NCI-H82 treated with DMSO at 0.1 percent for 48 hours (cell line): ENCODE results near the gene DRC7.

Experiments
- DNase-seq: peaks from one replicate; lab custom pipeline; 2025; ENCODE audit not compliant: unreplicated experiment; lab: John Stamatoyannopoulos, UW

DRC7 gene

DNA sequence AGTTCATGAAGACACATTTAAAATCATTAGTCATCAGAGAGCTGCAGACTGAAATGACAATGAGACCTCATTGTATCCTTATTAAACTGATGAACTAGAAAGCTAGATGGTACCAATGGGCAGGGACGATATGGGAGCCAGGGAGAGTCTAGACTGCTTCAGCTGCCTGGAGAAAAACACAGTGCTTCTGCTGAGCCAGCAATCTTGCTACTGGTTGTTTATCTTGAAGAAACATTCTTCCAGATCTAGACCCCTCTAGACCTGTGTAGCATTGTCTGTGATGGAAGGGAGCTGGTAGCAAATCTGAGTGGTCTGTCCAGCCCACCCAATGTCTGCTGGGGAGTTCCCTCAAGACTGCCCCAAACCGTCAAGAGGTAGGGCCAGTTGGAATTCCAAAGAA, 2.0 kb upstream of the DRC7 start:
- no peak for DNase-seq

GRCh38 chr16:57693550-57693949, 1.1 kb upstream of the DRC7 start:
- no peak for DNase-seq

GRCh38 chr16:57694231-57694724, 328 bp upstream of the DRC7 start:
- no peak for DNase-seq

DNA sequence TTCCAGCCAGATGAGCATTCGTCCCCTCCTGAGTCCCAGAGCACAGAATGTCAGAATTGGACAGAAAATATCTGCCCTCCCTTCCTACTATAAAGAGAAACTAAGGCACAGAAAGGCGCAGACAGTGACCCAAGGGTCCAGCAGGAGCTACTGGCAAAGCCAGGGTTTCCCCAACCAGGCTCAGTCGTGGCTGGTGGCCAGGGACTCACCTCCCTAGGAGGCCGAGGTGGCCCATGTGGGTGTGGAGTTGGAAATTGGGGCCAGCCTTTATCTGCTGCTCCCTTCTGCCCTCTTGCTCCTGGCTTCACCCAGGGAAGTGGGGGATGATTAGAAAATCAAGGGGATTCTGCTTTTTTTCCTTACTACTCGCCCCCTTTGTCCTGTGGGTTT, 1.1 kb downstream of the DRC7 start:
- DNase-seq: no peak

GRCh38 chr16:57696240-57696639, 1.6 kb downstream of the DRC7 start:
- DNase-seq: no peak

- DNase-seq: no peak
Observed at GRCh38 chr16:57697896-57698537, 3.4 kb downstream of the DRC7 start.

- DNase-seq: no peak
Observed at GRCh38 chr16:57698812-57699405, 4.3 kb downstream of the DRC7 start.

GRCh38 chr16:57699481-57699880, 4.9 kb downstream of the DRC7 start:
- DNase-seq: no peak

- no peak for DNase-seq
Observed at GRCh38 chr16:57699899-57700298, 5.3 kb downstream of the DRC7 start.

- DNase-seq: no peak
Observed at GRCh38 chr16:57700781-57701551, 6.4 kb downstream of the DRC7 start.

GRCh38 chr16:57701759-57702371, 7.3 kb downstream of the DRC7 start:
- DNase-seq: no peak

DNA sequence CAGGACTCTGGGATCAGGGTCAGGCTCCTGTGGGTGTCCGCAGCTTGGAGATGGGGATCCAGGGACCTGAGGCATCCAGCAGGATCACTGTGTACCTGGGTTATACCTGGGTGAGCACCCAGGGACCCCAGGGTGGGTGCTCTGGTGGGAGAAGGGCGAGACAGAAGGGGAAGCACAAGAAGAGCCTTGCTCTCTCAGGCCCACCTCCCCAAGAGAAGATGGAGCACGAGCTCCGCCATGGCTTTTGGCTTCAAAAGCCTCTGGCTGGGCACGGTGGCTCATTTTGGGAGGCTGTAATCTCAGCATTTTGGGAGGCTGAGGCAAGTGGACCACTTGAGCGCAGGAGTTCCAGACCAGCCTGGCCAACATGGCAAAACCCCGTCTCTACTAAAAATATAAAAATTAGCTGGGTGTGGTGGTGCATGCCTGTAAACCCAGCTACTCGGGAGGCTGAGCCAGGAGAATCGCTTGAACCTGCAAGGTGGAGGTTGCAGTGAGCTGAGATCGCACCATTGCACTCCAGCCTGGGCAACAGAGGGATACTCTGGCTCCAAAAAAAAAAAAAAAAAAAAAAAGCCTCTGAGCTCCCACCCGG, 8.9 kb downstream of the DRC7 start:
- DNase-seq: no peak

DNA sequence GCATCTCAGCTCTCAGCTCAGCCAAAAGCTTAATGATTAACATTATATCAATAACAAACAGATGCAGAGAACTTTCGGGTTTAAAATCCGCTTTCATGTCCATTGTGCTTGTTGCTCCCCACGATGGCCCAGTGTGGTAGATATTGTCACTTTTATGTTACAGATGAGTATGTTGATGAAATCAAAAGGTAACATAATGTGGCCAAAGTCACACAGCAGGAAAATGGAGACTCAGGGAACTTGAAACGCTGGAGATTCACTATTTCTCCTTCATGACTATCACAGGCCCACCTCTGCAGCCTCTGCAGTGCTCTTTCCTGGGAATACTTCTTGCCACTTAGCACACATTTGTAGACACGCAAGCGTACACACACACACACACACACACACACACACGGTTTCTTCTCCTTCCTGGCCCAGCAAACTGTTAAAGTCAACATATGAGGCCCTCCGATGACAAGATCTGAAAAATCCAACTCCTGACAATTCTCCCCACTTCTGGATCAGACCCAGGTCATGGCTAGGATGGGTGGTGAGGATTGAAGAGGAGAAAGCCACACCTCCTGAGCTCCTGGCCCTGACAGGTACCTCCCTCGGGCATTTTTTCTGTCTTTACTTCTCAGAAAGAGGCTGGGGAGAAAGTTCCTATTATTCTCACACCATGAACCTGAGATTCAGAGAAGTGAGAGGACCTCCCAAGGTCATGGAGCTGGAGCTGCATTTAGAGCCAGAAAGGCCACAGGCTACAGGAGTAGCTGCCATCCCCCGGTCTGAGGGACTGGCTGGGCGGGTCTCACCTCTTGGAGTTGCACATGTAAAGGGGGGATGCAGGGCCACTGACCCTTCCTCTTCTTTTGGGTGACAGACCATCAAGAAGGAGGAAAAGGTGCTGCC, 9.7 kb downstream of the DRC7 start:
- DNase-seq: no peak

GRCh38 chr16:57704905-57705852, 10.6 kb downstream of the DRC7 start:
- no peak for DNase-seq

- no peak for DNase-seq
Observed at GRCh38 chr16:57706717-57707116, 12.1 kb downstream of the DRC7 start.

- DNase-seq: no peak
Observed at GRCh38 chr16:57707331-57707730, 12.7 kb downstream of the DRC7 start.

- DNase-seq: no peak
Observed at GRCh38 chr16:57708168-57708567, 13.6 kb downstream of the DRC7 start.

DNA sequence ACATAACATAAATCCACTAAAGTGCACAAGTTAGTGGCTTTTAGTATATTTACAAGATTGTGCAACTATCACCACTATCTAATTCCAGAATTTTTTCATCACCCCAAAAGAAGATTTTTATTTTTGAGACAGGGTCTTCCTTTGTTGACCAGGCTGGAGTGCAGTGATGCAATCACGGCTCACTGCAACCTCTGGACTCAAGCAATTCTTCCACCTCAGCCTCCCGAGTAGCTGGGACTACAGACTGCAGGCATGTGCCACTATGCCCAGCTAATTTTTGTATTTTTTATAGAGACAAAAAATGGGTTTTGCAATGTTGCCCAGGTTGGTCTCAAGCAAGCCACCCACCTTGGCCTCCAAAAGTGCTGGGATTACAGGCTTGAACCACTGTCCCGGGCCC, 15.1 kb downstream of the DRC7 start:
- DNase-seq: no peak

DNA sequence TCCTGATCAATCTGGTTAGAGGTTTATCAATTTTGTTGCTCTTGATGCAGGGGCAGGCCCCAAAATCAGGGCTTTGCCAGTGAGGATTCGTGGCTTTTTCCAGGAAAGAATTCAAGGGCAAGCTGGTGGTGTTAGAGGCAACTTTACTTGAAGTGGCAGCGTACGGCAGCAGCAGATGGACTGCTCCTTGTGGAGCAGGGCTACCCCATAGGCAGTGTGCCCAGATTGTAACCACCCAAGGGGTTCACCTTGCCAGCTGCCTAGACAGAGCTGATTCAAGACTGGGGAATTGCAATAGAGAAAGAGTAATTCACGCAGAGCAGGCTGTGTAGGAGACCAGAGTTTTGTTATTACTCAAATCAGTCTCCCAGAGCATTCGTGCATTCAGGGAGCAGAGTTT, 16.7 kb downstream of the DRC7 start:
- DNase-seq: no peak
